HG02623 (cell line): ENCODE data around the gene PPL.

Experiments
- ATAC-seq: cut with Tn5 transposase; IDR thresholded peaks from one replicate; pipeline ENCODE4 v1.9.1; 2021; ENCODE audit warnings: moderate library complexity; ENCODE audit not compliant: unreplicated experiment

Gene PPL

DNA sequence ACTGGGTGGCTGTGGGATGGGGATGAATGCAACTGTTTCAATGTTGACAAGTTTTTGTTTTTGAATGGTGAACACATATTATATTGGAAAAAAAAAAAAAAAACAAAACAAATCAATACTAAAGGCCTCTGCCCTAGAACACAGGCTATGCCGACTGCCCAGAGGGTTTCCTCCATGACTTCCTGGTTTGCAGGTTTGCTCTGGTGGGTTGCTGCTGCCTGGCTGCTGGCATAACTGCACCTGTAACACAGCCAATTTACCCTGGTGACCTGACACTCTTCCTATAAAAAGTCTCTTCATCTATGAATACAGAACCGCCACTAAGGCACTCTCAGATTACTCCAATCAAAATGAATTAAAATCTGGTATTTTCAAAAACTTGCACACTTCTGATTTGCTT lies 100.2 kb downstream of the PPL start:
- ATAC-seq: no peak

DNA sequence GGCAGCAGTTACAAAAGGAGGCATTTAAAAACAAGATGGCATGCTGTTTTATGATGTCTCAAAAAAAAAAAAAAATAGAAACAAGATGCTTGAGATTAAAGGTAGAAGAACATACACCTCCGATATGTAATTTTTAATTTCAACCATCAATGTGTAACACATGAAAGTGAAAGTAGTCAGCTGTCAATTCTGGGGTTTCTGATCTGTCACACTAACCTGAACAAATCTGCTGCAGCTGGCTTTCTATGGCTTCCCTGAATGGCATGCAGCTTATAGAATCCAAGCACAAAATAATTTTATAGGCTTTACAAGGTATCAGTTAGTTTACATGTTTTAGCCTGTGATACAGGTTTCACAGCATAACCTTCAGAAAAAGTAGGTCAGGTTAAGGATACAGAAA lies 103.4 kb downstream of the PPL start:
- no peak for ATAC-seq

DNA sequence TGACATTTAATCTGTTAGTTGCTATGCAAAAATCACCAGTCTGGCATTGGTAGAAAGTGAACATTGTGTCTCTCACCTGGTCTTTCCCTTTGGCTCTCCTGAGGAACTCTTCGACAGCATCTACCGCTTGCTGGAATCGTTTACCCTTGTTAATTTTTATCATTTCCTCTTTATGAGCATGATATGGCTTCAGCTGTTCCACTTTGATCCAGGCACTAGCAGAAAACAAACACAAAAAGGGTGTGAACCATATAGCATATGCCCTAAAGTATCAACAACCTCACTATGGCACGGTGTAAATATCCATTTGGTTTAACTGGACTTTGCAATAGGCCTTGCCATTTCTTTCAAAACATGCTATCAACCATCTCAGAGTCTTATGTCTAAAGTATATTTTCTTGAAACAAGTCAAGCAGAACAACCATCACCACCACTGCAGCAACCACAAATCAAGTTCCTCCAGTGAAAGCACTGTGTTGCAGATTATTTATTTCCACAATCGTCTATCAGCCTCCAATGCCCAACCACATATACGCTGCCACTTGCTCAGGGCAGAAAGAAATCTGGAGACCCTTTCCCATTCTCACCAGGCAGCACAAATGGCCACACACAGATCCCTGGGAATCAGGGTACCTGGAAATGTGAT lies 104.1 kb downstream of the PPL start:
- ATAC-seq: no peak
